WTC11 (cell line): ENCODE results near the gene ZBTB44. TPM values are rescaled to one million over a fixed set of nuclear protein-coding genes. Genes with fewer than 3 reads are reported as not detected.

Experiments used
- ATAC-seq: fragments of 200-7000 bp; cut with Tn5 transposase; 2 replicates; pipeline ENCODE4 v1.10.0; 2021; ENCODE audit warnings: mild to moderate bottlenecking, moderate library complexity
- CTCF ChIA-PET: fragments of 300-600 bp; sonication (Branson Sonifier 250); formaldehyde crosslinking; loops from one replicate; lab custom pipeline; 2021; ENCODE audit warnings: antibody characterized with exemption; lab: Charles Lee
- POLR2A ChIA-PET: fragments of 350-600 bp; sonication (Branson Sonifier 250); formaldehyde crosslinking; loops from one replicate; lab custom pipeline; 2021; ENCODE audit warnings: antibody characterized with exemption; lab: Charles Lee
- DNase-seq: peaks from one replicate; pipeline ENCODE4 v3.0.0; 2021; ENCODE audit warnings: low spot score
- H3K27ac Mint-ChIP-seq: 2 replicates; pipeline ENCODE4 v1.8.0; 2021; ENCODE audit warnings: mixed read lengths
- H3K27me3 Mint-ChIP-seq: 2 replicates; pipeline ENCODE4 v1.8.0; 2021; ENCODE audit warnings: low read depth, mild to moderate bottlenecking, moderate library complexity, mixed read lengths
- H3K36me3 Mint-ChIP-seq: 2 replicates; pipeline ENCODE4 v1.8.0; 2021; ENCODE audit warnings: mixed read lengths
- H3K4me1 Mint-ChIP-seq: 2 replicates; pipeline ENCODE4 v1.8.0; 2022; ENCODE audit warnings: mixed read lengths
- H3K4me3 Mint-ChIP-seq: 2 replicates; pipeline ENCODE4 v1.8.0; 2021; ENCODE audit warnings: mild to moderate bottlenecking, moderate library complexity, mixed read lengths
- H3K9me3 Mint-ChIP-seq: 2 replicates; pipeline ENCODE4 v1.8.0; 2021; ENCODE audit warnings: mixed read lengths
- AFF4 ChIP-seq: sonication (generic); formaldehyde crosslinking; IDR thresholded peaks from 2 replicates; pipeline ENCODE4 v1.8.1; 2023; ENCODE audit warnings: mild to moderate bottlenecking, missing genetic modification reagents, borderline replicate concordance
- E2F4 ChIP-seq: sonication (generic); formaldehyde crosslinking; IDR thresholded peaks from 2 replicates; pipeline ENCODE4 v1.8.1; 2022; ENCODE audit warnings: low read depth, mild to moderate bottlenecking, moderate library complexity, missing genetic modification reagents, borderline replicate concordance
- ELF4 ChIP-seq: sonication (generic); formaldehyde crosslinking; IDR thresholded peaks from 2 replicates; pipeline ENCODE4 v1.8.1; 2022; ENCODE audit warnings: low read depth, mild to moderate bottlenecking, moderate library complexity, missing genetic modification reagents
- FOXK1 ChIP-seq: sonication (generic); formaldehyde crosslinking; IDR thresholded peaks from 2 replicates; pipeline ENCODE4 v1.8.0; 2022; ENCODE audit warnings: mild to moderate bottlenecking, moderate library complexity, missing genetic modification reagents
- FOXP4 ChIP-seq: sonication (generic); formaldehyde crosslinking; IDR thresholded peaks from 2 replicates; pipeline ENCODE4 v1.8.0; 2022; ENCODE audit warnings: mild to moderate bottlenecking, missing genetic modification reagents
- IRF1 ChIP-seq: sonication (generic); formaldehyde crosslinking; IDR thresholded peaks from 2 replicates; pipeline ENCODE4 v1.8.0; 2023; ENCODE audit warnings: missing genetic modification reagents
- KAT7 ChIP-seq: sonication (generic); formaldehyde crosslinking; IDR thresholded peaks from 2 replicates; pipeline ENCODE4 v1.8.1; 2023; ENCODE audit warnings: missing genetic modification reagents, mild to moderate bottlenecking, borderline replicate concordance
- MAX ChIP-seq: sonication (generic); formaldehyde crosslinking; IDR thresholded peaks from 2 replicates; pipeline ENCODE4 v1.8.0; 2022; ENCODE audit warnings: mild to moderate bottlenecking, missing genetic modification reagents
- NR2C2 ChIP-seq: sonication (generic); formaldehyde crosslinking; IDR thresholded peaks from 2 replicates; pipeline ENCODE4 v1.8.0; 2022; ENCODE audit warnings: mild to moderate bottlenecking, missing genetic modification reagents
- USF1 ChIP-seq: sonication (generic); formaldehyde crosslinking; IDR thresholded peaks from 2 replicates; pipeline ENCODE4 v1.8.0; 2022; ENCODE audit warnings: mild to moderate bottlenecking, missing genetic modification reagents
- ZNF219 ChIP-seq: sonication (generic); formaldehyde crosslinking; IDR thresholded peaks from 2 replicates; pipeline ENCODE4 v1.8.0; 2023; ENCODE audit warnings: missing genetic modification reagents, mild to moderate bottlenecking, borderline replicate concordance
- ZNF263 ChIP-seq: sonication (generic); formaldehyde crosslinking; IDR thresholded peaks from 2 replicates; pipeline ENCODE4 v1.8.1; 2022; ENCODE audit warnings: low read depth, mild to moderate bottlenecking, moderate library complexity, missing genetic modification reagents
- ZNF396 ChIP-seq: fragments of 250-450 bp; sonication (Bioruptor Pico); IDR thresholded peaks from 2 replicates; pipeline ENCODE4 v1.8.0; 2021; ENCODE audit warnings: mild to moderate bottlenecking, moderate library complexity, borderline replicate concordance
- ZNF671 ChIP-seq: fragments of 250-450 bp; sonication (Bioruptor Pico); IDR thresholded peaks from 2 replicates; pipeline ENCODE4 v1.8.0; 2021; ENCODE audit warnings: mild to moderate bottlenecking
- total RNA-seq: library from RNA; stranded (reverse); gene quantifications from 3 replicates; pipeline ENCODE4 v1.2.3, GENCODE V29; 2021

Gene ZBTB44
- total RNA-seq, 1 experiment from 2014 or later: 107 TPM

- no peak overlapping the region for H3K4me3 Mint-ChIP-seq
- no peak for TF ChIP-seq E2F4
- H3K36me3 Mint-ChIP-seq: no peaks in the 10 kb centered on the region
- H3K27ac Mint-ChIP-seq: no peak overlapping the region
- H3K27me3 Mint-ChIP-seq: no peaks in the 10 kb centered on the region
- POLR2A ChIA-PET: interaction anchor here (0.6 to 1.2 kb wide), 2 partner anchors 8 to 93 kb away, joined by 3 to 5 read pairs; no protein-coding TSS in a partner anchor
- ATAC-seq: no peak
- CTCF ChIA-PET: interaction anchor here (1.1 to 1.4 kb wide), 2 partner anchors 233 to 645 kb away, joined by 3 to 5 read pairs; no protein-coding TSS in a partner anchor
- H3K4me1 Mint-ChIP-seq: peaks cover 20% of the 10 kb centered on the region
- peak; percentile 9 for DNase-seq
- no peaks in the 10 kb centered on the region for H3K9me3 Mint-ChIP-seq
These were observed 98.1 kb downstream of the ZBTB44 start for GRCh38 chr11:130216591-130217132.

- no peak for TF ChIP-seq USF1
- TF ChIP-seq ELF4 (CRISPR knock-in tag): no peak
- TF ChIP-seq FOXP4 (CRISPR knock-in tag): no peak
- TF ChIP-seq ZNF396: no peak
- no peak for TF ChIP-seq FOXK1 (CRISPR knock-in tag)
- TF ChIP-seq ZNF263 (CRISPR knock-in tag): no peak
- TF ChIP-seq IRF1 (CRISPR knock-in tag): no peak
- TF ChIP-seq ZNF219 (CRISPR knock-in tag): no peak
- no peak for TF ChIP-seq AFF4 (CRISPR knock-in tag)
- TF ChIP-seq KAT7: no peak
- no peak for TF ChIP-seq NR2C2 (CRISPR knock-in tag)
- no peak for TF ChIP-seq ZNF671 (CRISPR knock-in tag)
- TF ChIP-seq MAX (CRISPR knock-in tag): no peak
- ChIA-PET CTCF (interaction anchor here (1.1 to 1.4 kb wide), 2 partner anchors 234 to 646 kb away, joined by 3 to 5 read pairs; no protein-coding TSS in a partner anchor), POLR2A (interaction anchor here (0.6 to 1.2 kb wide), 2 partner anchors 8 to 94 kb away, joined by 3 to 5 read pairs; no protein-coding TSS in a partner anchor)
- H3K9me3 Mint-ChIP-seq: no peaks in the 10 kb centered on the region
- no peaks in the 10 kb centered on the region for H3K27me3 Mint-ChIP-seq
- no peak overlapping the region for H3K27ac Mint-ChIP-seq
- no peak for DNase-seq
- no peaks in the 10 kb centered on the region for H3K36me3 Mint-ChIP-seq
- no peak overlapping the region for H3K4me3 Mint-ChIP-seq
- H3K4me1 Mint-ChIP-seq: peaks cover 20% of the 10 kb centered on the region
- ATAC-seq: no peak
These were observed 98.5 kb downstream of the ZBTB44 start for GRCh38 chr11:130216221-130216550.
